HG03354 (cell line): Measurements from ENCODE around the gene CUX1.
"Not testable (repeated sequence)": the region's sequence is repeated elsewhere in the genome, so short reads cannot be mapped to it uniquely, and the experiment has no call there.

Experiments used
- ATAC-seq: cut with Tn5 transposase; IDR thresholded peaks from one replicate; pipeline ENCODE4 v1.9.1; 2021; ENCODE audit warnings: mild to moderate bottlenecking; ENCODE audit not compliant: unreplicated experiment, poor library complexity, severe bottlenecking

The CUX1 gene

DNA sequence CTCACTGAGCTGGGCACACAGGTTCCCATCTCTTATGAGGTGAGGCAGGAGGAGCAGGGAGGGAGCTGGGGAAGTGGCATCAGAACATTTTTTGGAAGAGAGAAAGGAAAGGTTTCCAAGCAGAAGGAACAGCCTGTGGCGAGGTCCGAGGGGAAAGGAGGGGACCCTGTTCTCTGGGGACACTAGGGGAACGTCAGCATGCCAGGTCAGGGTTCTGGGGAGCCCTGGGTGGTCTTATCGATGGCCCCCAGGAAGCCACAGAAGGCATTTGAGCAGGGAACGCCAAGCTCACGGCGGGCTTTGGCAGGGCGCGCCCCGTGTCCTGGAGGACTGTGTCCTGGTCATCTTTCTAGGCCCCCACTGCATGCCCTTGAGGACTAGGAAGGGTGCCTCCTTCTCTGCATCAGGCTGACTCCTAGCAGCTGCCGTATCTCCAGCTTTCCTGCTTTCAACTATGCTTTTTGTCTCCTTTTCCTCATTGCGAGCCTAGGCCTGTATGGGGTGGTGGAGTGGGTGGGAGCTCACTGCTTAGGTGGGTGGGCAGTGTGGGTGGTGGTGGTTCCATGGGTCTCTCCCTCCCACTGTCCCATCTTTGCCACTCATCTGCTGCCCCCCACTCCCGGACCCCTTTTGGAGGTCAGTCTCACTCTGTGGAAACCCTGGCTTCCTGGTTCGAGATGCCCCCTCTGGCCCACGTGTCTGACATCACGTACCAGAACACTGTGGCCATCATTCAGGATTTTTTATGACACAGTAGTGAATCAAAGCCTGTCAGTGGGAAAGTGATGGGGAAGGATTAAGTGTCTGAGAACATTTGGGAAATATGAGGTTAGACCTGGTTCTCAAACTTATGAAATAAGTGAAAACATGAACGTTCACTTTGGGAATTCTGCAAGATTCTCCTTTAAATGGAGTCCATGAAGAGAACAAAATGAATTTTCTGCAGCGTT is 89.1 kb downstream of the CUX1 start:
- ATAC-seq: no peak

DNA sequence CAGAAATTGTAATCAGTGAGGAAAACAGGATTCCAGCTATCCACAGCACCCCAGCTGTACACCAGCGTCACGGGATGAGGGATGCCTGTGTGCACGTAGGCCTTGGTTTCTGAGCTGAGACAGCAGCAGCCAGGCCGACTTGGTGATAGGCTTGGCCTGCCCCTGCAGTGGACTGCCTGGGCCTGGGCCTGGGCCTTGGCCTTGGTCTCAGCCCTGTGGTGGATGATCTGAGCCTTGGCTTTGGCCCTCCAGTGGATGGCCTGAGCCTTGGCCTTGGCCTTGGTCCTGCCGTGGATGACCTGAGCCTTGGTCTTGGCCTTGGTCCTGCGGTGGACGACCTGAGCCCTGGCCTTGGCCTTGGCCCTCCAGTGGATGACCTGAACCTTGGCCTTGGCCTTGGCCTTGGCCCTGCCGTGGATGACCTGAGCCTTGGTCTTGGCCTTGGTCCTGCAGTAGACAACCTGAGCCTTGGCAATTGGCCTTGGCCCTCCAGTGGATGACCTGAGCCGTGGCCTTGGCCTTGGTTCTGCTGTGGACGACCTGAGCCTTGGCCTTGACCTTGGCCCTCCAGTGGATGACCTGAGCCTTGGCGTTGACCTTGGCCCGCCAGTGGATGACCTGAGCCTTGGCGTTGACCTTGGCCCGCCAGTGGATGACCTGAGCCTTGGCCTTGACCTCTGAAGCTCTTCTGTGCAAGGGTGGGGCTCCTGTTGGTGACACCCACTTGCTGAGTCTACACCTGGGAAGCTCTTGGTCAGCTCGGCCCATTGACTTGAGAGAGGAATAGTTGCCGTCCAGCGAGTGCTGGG is 93.8 kb downstream of the CUX1 start:
- no peak for ATAC-seq

GRCh38 chr7:101911800-101912715 is 94.6 kb downstream of the CUX1 start:
- no peak for ATAC-seq

DNA sequence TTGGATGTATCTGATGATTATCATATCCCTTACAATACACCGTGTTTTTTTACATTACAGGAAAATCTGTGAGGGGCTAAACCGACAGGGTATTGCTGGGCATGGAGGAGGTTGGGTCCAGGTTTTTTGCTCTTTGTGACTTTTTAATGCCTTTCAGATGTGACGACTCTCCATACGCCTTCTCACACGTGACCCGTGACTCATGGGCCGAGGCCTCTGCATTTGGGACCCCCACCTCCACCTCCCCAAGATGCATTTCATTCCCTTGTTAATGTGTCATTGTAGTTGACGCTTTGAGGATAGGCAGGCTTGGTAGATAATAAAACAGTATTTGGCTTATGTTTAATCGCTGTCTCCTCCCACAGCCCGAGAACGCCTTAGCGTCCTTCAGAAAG is 95.3 kb downstream of the CUX1 start:
- no peak for ATAC-seq

GRCh38 chr7:101913247-101913721 is 95.9 kb downstream of the CUX1 start:
- ATAC-seq: no peak

GRCh38 chr7:101913851-101914250 is 96.4 kb downstream of the CUX1 start:
- no peak for ATAC-seq

GRCh38 chr7:101915000-101915399 is 97.6 kb downstream of the CUX1 start:
- no peak for ATAC-seq

DNA sequence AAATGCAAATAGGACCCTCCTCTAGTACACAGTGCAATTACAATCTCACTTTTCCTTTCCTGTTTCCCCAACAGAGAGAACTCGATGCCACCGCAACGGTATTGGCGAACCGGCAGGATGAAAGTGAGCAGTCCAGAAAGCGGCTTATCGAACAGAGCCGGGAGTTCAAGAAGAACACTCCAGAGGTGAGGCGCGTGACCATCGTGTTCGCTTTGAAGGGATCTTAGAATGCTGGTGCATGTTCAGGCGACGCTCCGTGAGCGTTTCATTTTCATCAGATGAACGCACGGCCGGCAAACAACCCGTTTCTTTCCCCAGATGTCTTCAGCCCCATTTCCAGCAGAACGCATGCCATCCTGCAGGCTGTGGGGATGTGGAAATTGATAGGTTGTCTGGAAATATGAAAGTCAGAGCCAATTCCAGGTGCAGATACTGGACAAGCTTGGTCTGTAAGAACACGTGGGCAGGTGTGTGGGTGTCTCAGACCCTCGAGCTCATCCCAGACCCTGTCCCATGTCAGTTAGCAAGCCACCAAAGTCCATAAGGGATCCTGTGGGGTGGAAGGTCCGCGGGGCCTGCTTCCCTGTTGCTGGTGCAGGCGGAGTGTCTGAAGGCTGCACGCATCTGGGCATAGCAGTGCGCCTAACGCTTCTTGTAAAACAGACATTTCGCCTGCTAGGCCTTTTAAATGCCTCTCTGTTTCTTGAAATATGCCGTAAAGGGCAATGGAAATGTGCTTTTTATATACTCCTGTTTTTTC is 98.8 kb downstream of the CUX1 start:
- ATAC-seq: no peak

GRCh38 chr7:101916876-101917275 is 99.5 kb downstream of the CUX1 start:
- no peak for ATAC-seq

DNA sequence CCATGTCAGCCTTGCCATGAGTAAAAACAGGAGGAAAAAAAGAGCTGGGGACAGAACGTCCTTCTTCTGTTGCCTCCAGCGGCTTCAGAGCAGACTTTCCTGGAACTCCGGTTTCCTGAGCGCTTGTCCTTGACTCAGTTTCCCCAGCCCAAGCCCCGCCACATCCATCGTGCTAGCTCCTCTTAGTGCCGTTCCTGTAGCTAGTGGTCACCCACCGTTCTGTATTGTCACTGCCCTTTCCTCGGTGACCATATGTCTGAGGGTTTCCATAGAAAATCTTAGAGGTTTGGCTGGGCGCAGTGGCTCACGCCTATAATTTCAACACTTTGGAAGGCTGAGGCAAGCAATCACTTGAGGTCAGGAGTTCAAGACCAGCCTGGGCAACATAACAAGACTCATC is 100.1 kb downstream of the CUX1 start:
- ATAC-seq: no peak

GRCh38 chr7:101918426-101918825 is 101.0 kb downstream of the CUX1 start:
- no peak for ATAC-seq

DNA sequence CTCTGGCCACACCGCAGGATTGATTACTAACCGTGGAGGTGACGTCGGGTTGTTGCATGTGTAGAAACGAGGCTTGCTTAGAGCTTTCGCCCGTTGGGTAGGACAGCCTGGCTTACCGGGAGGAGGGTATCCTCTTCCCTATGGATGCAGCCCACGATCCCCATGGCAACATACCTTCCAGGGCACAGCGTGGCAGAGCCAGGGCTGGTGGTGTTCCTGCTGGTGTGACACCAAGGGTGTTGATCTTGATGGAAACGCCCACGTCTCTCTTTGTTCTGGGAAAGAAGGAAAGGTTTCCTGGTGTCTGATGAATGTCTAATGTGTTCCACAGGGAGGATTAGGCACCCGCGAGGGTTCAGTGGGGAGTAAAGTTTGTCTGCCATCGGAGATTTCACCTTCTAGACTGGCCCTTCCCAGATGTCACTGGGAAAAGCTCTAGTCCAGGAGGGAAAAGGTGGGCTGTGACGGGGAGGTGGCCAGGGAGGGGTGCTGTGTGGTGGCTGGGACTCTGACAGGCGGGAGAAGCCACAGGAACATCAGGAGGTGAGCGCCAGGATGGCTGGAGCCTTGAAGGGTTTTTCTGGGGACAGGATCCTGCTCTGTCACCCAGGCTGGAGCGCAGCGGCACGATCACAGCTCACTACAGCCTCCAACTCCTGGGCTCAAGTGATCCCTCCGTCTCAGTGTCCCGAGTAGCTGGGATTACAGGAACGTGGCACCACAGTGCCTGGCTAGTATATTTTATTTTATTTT is 102.1 kb downstream of the CUX1 start:
- no peak for ATAC-seq

GRCh38 chr7:101921061-101921460 is 103.6 kb downstream of the CUX1 start:
- no peak for ATAC-seq

- not testable (repeated sequence) for ATAC-seq
Observed at GRCh38 chr7:101921546-101922489, 104.4 kb downstream of the CUX1 start.

DNA sequence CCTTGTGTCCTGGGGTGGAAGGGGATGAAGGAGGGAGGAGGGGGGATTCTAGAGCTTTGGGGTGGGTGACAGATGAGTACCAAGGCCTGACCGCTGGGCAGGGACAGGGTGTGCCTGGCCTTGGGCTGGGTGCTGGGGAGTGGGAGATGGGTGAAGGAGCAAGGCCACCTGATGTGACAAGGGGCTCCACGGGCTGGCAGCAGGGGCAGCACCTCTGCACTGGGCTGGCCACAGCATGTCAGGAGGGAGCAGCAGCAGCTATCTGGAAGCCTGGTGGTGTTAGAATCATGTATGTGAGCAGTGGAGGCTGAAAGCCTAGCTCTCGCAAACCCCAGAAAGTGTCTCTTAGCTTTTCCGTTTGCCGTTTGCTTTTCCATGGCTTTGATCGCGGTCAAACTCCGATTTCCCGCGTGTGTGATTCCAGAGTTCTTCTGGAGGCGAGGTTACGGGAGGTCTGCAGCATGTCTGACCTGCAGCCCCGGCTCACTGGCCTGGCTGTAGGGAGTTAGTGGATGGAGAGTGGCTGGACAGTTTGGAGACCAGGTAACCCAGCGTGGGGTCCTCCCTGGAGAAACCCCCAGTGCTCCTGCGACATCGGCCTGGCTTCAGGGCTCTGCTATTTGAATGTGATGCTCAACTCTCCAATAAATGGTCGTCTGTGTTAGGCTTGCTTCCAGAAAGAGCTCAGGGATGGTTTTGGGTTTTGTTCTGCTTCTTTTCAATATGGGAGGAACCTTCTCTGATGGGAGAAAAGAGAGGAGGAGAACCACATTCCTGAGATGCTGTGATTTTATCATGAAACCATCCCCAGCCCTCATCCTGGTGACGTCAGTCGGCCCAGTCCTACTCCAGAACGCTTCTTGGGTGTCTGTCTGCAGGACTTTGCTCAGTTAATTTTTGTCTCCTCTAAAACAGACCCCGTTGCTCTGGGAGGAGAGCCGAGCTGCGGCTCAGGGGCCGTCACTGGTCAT is 105.5 kb downstream of the CUX1 start:
- no peak for ATAC-seq

DNA sequence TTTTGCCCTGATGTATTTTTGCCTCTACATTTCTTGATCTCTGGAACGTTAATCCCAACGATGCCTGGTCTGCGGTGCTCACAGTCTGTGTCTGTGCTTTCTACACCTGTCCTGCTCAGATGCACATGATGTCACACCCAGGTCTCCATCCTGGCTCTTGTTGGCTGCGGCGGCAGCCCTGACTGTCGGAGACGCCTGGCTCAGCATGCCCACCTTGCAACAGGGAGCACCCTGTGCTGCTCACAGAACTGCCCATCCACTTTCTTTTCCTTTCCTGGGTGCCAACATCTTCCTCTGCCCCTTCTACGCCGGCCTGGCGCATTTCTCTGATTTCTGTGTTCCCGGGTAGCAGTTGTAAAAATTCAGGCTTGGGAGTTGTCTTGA is 106.2 kb downstream of the CUX1 start:
- ATAC-seq: no peak
